Forelimb muscle (tissue), 1 donor: ENCODE data around the gene CAMK1D. TPM values are rescaled to one million over a fixed set of nuclear protein-coding genes. Genes with fewer than 3 reads are reported as not detected.
"Not testable (repeated sequence)": the region's sequence is repeated elsewhere in the genome, so short reads cannot be mapped to it uniquely, and the experiment has no call there.

Experiments used
- DNase-seq: peaks from one replicate; pipeline ENCODE4 v3.0.0-alpha.2; 2013; ENCODE audit warnings: low read depth
- polyA plus RNA-seq: library from polyadenylated mRNA; unstranded; fragments of 120-200 nt; gene quantifications from one replicate; pipeline ENCODE4 v1.2.1, GENCODE V29; 2013; ENCODE audit not compliant: insufficient read length

The CAMK1D gene
- polyA plus RNA-seq, 1 donor, result 3.6 TPM

GRCh38 chr10:12720217-12720981 lies 371.1 kb downstream of the CAMK1D start:
- no peak for DNase-seq

- no peak for DNase-seq
Observed at GRCh38 chr10:12721334-12721733, 372.0 kb downstream of the CAMK1D start.

GRCh38 chr10:12723220-12723619 lies 373.9 kb downstream of the CAMK1D start:
- DNase-seq, result no peak

- no peak for DNase-seq
Observed at GRCh38 chr10:12724807-12725579, 375.6 kb downstream of the CAMK1D start.

- DNase-seq, result not testable (repeated sequence)
Observed at GRCh38 chr10:12725580-12725888, 376.2 kb downstream of the CAMK1D start.

- no peak for DNase-seq
Observed at GRCh38 chr10:12726971-12727831, 377.9 kb downstream of the CAMK1D start.

- DNase-seq, result no peak
Observed at GRCh38 chr10:12727832-12728215, 378.5 kb downstream of the CAMK1D start.

- DNase-seq, result no peak
Observed at GRCh38 chr10:12728494-12728893, 379.1 kb downstream of the CAMK1D start.

GRCh38 chr10:12729885-12730284 lies 380.5 kb downstream of the CAMK1D start:
- DNase-seq, result no peak

- DNase-seq, result no peak
Observed at GRCh38 chr10:12730809-12731519, 381.6 kb downstream of the CAMK1D start.

GRCh38 chr10:12733271-12733670 lies 383.9 kb downstream of the CAMK1D start:
- no peak for DNase-seq

GRCh38 chr10:12735843-12736462 lies 386.6 kb downstream of the CAMK1D start:
- no peak for DNase-seq

GRCh38 chr10:12740813-12741212 lies 391.5 kb downstream of the CAMK1D start:
- DNase-seq, result no peak

- DNase-seq, result peak; percentile 47
Observed at GRCh38 chr10:12741360-12741804, 392.0 kb downstream of the CAMK1D start.

GRCh38 chr10:12742771-12743170 lies 393.4 kb downstream of the CAMK1D start:
- DNase-seq, result no peak

- DNase-seq, result not testable (repeated sequence)
Observed at GRCh38 chr10:12743466-12743865, 394.1 kb downstream of the CAMK1D start.

GRCh38 chr10:12743941-12744340 lies 394.6 kb downstream of the CAMK1D start:
- no peak for DNase-seq

GRCh38 chr10:12748186-12748585 lies 398.8 kb downstream of the CAMK1D start:
- no peak for DNase-seq

GRCh38 chr10:12749760-12750478 lies 400.6 kb downstream of the CAMK1D start:
- DNase-seq, result no peak

GRCh38 chr10:12750526-12751201 lies 401.3 kb downstream of the CAMK1D start:
- no peak for DNase-seq
